ENCODE data around the gene RPA3.

- TF ChIP-seq CTCF (IDR thresholded peaks at IDR 0.05 in 2 of 3, conservative IDR thresholded peaks at IDR 0.05 in 1 of 3; ENCODE audit: insufficient read depth in 2 of 3, low read depth in 1 of 3, low read length in 3 of 3) (no peak), SREBF2 (CRISPR knock-in tag; IDR thresholded peaks at IDR 0.05) (no peak), SETDB1 (IDR thresholded peaks at IDR 0.05; ENCODE audit: low read length) (no peak), FOXJ2 (tag; IDR thresholded peaks at IDR 0.05) (no peak), JUND (IDR thresholded peaks at IDR 0.05; ENCODE audit: borderline replicate concordance, low read depth, low read length) (no peak), JUND (tag; IDR thresholded peaks at IDR 0.05; ENCODE audit: borderline replicate concordance, low read depth, low read length) (no peak), TAF1 (IDR thresholded peaks at IDR 0.05; ENCODE audit: control insufficient read depth, extremely low read depth, insufficient read depth, low read length, severe bottlenecking) (no peak), SNIP1 (IDR thresholded peaks at IDR 0.05; ENCODE audit: low read depth) (no peak)
- TF ChIP-seq, protein P1, sequence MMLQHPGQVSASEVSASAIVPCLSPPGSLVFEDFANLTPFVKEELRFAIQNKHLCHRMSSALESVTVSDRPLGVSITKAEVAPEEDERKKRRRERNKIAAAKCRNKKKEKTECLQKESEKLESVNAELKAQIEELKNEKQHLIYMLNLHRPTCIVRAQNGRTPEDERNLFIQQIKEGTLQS (IDR thresholded peaks at IDR 0.05): no peak
- TF ChIP-seq, protein P1 (CRISPR knock-in tag; conservative IDR thresholded peaks at IDR 0.05): no peak
- TF ChIP-seq, protein P2, sequence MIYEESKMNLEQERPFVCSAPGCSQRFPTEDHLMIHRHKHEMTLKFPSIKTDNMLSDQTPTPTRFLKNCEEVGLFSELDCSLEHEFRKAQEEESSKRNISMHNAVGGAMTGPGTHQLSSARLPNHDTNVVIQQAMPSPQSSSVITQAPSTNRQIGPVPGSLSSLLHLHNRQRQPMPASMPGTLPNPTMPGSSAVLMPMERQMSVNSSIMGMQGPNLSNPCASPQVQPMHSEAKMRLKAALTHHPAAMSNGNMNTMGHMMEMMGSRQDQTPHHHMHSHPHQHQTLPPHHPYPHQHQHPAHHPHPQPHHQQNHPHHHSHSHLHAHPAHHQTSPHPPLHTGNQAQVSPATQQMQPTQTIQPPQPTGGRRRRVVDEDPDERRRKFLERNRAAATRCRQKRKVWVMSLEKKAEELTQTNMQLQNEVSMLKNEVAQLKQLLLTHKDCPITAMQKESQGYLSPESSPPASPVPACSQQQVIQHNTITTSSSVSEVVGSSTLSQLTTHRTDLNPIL (CRISPR knock-in tag; IDR thresholded peaks at IDR 0.05): no peak
Observed at GRCh38 chr7:7682861-7683260, 35.5 kb downstream of the RPA3 start.
